GM12878 (cell line): ENCODE data around the gene NEO1. TPM values are rescaled to one million over a fixed set of nuclear protein-coding genes. Genes with fewer than 3 reads are reported as not detected.

ENCODE experiments used
- ATAC-seq: fragments of 200-7000 bp; cut with Tn5 transposase; 3 replicates; pipeline ENCODE4 v1.9.1; 2020; ENCODE audit warnings: mild to moderate bottlenecking, moderate library complexity
- BruUV-seq: library from RNA; stranded (reverse); fragments of 400-500 nt; replicated peaks from 2 replicates; lab custom pipeline; 2021; lab: Mats Ljungman, UMichigan
- CTCF ChIA-PET: fragments of 300-600 bp; sonication (Branson Sonifier 250); formaldehyde crosslinking; extraction: SDS; loops from one replicate; lab custom pipeline; 2021; ENCODE audit warnings: inconsistent platforms; lab: Yijun Ruan, JAX
- POLR2A ChIA-PET: fragments of 350-600 bp; formaldehyde crosslinking; extraction: SDS; loops from one replicate; lab custom pipeline; 2021; ENCODE audit warnings: inconsistent platforms; lab: Charles Lee
- RAD21 ChIA-PET: fragments of 300-600 bp; sonication (Branson Sonifier 250); formaldehyde crosslinking; loops from one replicate; lab custom pipeline; 2023; ENCODE audit warnings: antibody characterized with exemption; ENCODE audit not compliant: unreplicated experiment; lab: Charles Lee
- SMC1A ChIA-PET: fragments of 300-600 bp; sonication (Branson Sonifier 250); formaldehyde crosslinking; loops from one replicate; lab custom pipeline; 2023; ENCODE audit not compliant: unreplicated experiment, uncharacterized antibody; lab: Charles Lee
- DNase-seq: peaks from one replicate; pipeline ENCODE4 v3.0.0-alpha.2; 2011; ENCODE audit warnings: low read depth, low spot score
- FAIRE-seq: peaks from 3 replicates; lab custom pipeline; 2011; peaks lifted over from hg19 to GRCh38; lab: Jason Lieb, UNC
- H2AFZ ChIP-seq: 2 replicates; pipeline ENCODE4 v1.6.0; 2011; ENCODE audit warnings: low read depth, low read length, control low read depth; ENCODE audit not compliant: control insufficient read depth
- H3K27ac ChIP-seq: 2 replicates; pipeline ENCODE4 v1.5.1; 2011; ENCODE audit warnings: control low read depth; ENCODE audit not compliant: control insufficient read depth, insufficient read depth
- H3K27me3 ChIP-seq, 2 experiments: replicated peaks in 1 of 2; 2 replicates each; pipeline versions ENCODE4 v1.6.0 to v1.6.1; 2011; ENCODE audit warnings: low read length in 1 of 2; ENCODE audit not compliant: control insufficient read depth in 2 of 2, insufficient read depth in 2 of 2
- H3K36me3 ChIP-seq, 2 experiments: 2 replicates each; pipeline ENCODE4 v1.5.1; 2011; ENCODE audit warnings: low read length in 1 of 2; ENCODE audit not compliant: control insufficient read depth in 2 of 2, insufficient read depth in 2 of 2
- H3K4me1 ChIP-seq: 2 replicates; pipeline ENCODE4 v1.6.1; 2011; ENCODE audit warnings: mild to moderate bottlenecking, low read length, moderate library complexity, mixed read lengths; ENCODE audit not compliant: control insufficient read depth, insufficient read depth
- H3K4me2 ChIP-seq: 2 replicates; pipeline ENCODE4 v1.6.0; 2011; ENCODE audit warnings: control low read depth; ENCODE audit not compliant: control insufficient read depth, insufficient read depth
- H3K4me3 ChIP-seq: fragments of 200-600 bp; sonication (generic); 2 replicates; pipeline ENCODE4 v1.5.1; 2016
- H3K79me2 ChIP-seq: 2 replicates; pipeline ENCODE4 v1.6.0; 2011; ENCODE audit warnings: low read length; ENCODE audit not compliant: control insufficient read depth, insufficient read depth
- H3K9ac ChIP-seq: 2 replicates; pipeline ENCODE4 v1.8.0; 2011; ENCODE audit warnings: low read length, control low read depth, mixed read lengths; ENCODE audit not compliant: control insufficient read depth, insufficient read depth
- H3K9me3 ChIP-seq: replicated peaks from 3 replicates; pipeline ENCODE4 v1.5.1; 2011; ENCODE audit warnings: mild to moderate bottlenecking, low read length; ENCODE audit not compliant: control insufficient read depth, insufficient read depth
- H4K20me1 ChIP-seq: 2 replicates; pipeline ENCODE4 v1.6.0; 2011; ENCODE audit not compliant: control insufficient read depth, insufficient read depth
- ASH2L ChIP-seq: fragments of 300-600, 200-600 bp; sonication (generic); IDR thresholded peaks from 2 replicates; pipeline ENCODE4 v1.6.1; 2017; ENCODE audit warnings: low read depth, mild to moderate bottlenecking, borderline replicate concordance
- ATF2 ChIP-seq: IDR thresholded peaks from 2 replicates; pipeline ENCODE4 v1.6.1; 2012; ENCODE audit warnings: low read length, inconsistent platforms
- BCLAF1 ChIP-seq: fragments of 450-650 bp; IDR thresholded peaks from 2 replicates; pipeline ENCODE4 v1.6.1; 2017; ENCODE audit warnings: antibody characterized with exemption, mild to moderate bottlenecking, moderate library complexity
- CEBPB ChIP-seq, 2 experiments: fragments of 150-350 bp in 1 of 2; IDR thresholded peaks; 2 replicates each; pipeline ENCODE4 v1.6.1; 2012 to 2014; ENCODE audit warnings: low read depth in 2 of 2, low read length in 2 of 2, borderline replicate concordance in 1 of 2, inconsistent platforms in 1 of 2
- EED ChIP-seq: sonication (generic); IDR thresholded peaks from 2 replicates; pipeline ENCODE4 v1.6.1; 2016; ENCODE audit warnings: antibody characterized with exemption, low read depth
- JUNB ChIP-seq: IDR thresholded peaks from 2 replicates; pipeline ENCODE4 v1.6.1; 2016; ENCODE audit warnings: antibody characterized with exemption, mild to moderate bottlenecking
- NFYA ChIP-seq: IDR thresholded peaks from 2 replicates; pipeline ENCODE4 v1.6.1; 2011; ENCODE audit warnings: low read depth, mild to moderate bottlenecking, low read length, improper control_type of control experiment, borderline replicate concordance
- SMC3 ChIP-seq: IDR thresholded peaks from 2 replicates; pipeline ENCODE4 v1.6.1; 2011; ENCODE audit warnings: low read length, improper control_type of control experiment, borderline replicate concordance
- SPI1 ChIP-seq: IDR thresholded peaks from 2 replicates; pipeline ENCODE4 v1.6.1; 2011; ENCODE audit warnings: low read depth, mild to moderate bottlenecking, low read length, moderate library complexity, borderline replicate concordance; ENCODE audit not compliant: insufficient read depth
- ZNF217 ChIP-seq: fragments of 450-650 bp; IDR thresholded peaks from 2 replicates; pipeline ENCODE4 v1.6.1; 2017; ENCODE audit warnings: antibody characterized with exemption, mild to moderate bottlenecking
- ZSCAN29 ChIP-seq: fragments of 450-650 bp; IDR thresholded peaks from 2 replicates; pipeline ENCODE4 v1.6.1; 2017; ENCODE audit warnings: mild to moderate bottlenecking, moderate library complexity
- WGBS: methylation state at CpG from one replicate; pipeline ENCODE4 v1.1.6; 2016; ENCODE audit warnings: low lambda C conversion rate; ENCODE audit not compliant: insufficient replicate concordance, insufficient coverage; ENCODE audit errors: missing lambda C conversion rate; 5-methylcytosine and 5-hydroxymethylcytosine counted together
- in situ Hi-C: fragments of 300-500 bp; cut with MboI; formaldehyde crosslinking; loops from 9 replicates; pipeline ENCODE4 v1.14.3; 2018; ENCODE audit warnings: mixed read lengths
- intact Hi-C: fragments of 100-400 bp; cut with micrococcal nuclease; formaldehyde crosslinking; loops from one replicate; pipeline ENCODE4 v1.14.2; 2022; ENCODE audit not compliant: unreplicated experiment
- polyA plus RNA-seq, 11 experiments: library from polyadenylated mRNA; depleted of rRNA in 4 of 11; unstranded in 6 of 11; stranded (reverse) in 5 of 11; fragments of >200 nt; fragmentation: Nextera tagmentation in 4 of 11; fragmentation: Illumina TruSeq in 1 of 11; extraction: Ambion mirVana in 4 of 11; extraction: Trizol in 1 of 11; gene quantifications; 1 replicate in 1 of 11; 2 replicates in 10 of 11; pipeline versions ENCODE4 v1.2.1 to v1.2.3, GENCODE V29; 2011 to 2016; ENCODE audit warnings: inconsistent platforms in 2 of 11, missing spikeins in 2 of 11, low read depth in 1 of 11
- total RNA-seq, 4 experiments: library from RNA; depleted of rRNA in 3 of 4; stranded (reverse); fragments of >200 nt in 3 of 4; fragmentation: Illumina TruSeq in 1 of 4; extraction: Trizol in 1 of 4; gene quantifications; 2 replicates each; pipeline versions ENCODE4 v1.2.1 to v1.2.3, GENCODE V29; 2013 to 2021
- TF ChIP-seq, protein P1 (sequence below): fragments of 450-650 bp; formaldehyde crosslinking; IDR thresholded peaks from 2 replicates; pipeline ENCODE4 v1.4.0; 2022; ENCODE audit warnings: mild to moderate bottlenecking, moderate library complexity
- TF ChIP-seq, protein P2 (sequence below): fragments of 450-650 bp; IDR thresholded peaks from 2 replicates; pipeline ENCODE4 v1.6.1; 2017; ENCODE audit warnings: mild to moderate bottlenecking

NEO1 gene
- total and polyA plus RNA-seq, 10 of the 15 experiments (the other 5 are each of a cell fraction or from before 2014, with no cell fraction given) = 0.03 to 2.0 (median 0.32) TPM

GRCh38 chr15:73273181-73274002, 221.1 kb downstream of the NEO1 start:
- WGBS = 21% methylated on average over 5 of the region's 5 CpGs
- H3K36me3 ChIP-seq = no peaks in the 10 kb centered on the region
- no peaks in the 10 kb centered on the region for H3K79me2 ChIP-seq
- H3K4me3 ChIP-seq = no peak overlapping the region
- no peaks in the 10 kb centered on the region for H3K9me3 ChIP-seq
- DNase-seq = no peak
- no peak overlapping the region for H3K9ac ChIP-seq
- no peaks in the 10 kb centered on the region for H4K20me1 ChIP-seq
- ATAC-seq = peak; percentile 96
- H3K27me3 ChIP-seq = no peaks in the 10 kb centered on the region
- peak; percentile 80 for FAIRE-seq
- intact Hi-C loops = loop anchor here (1.0 kb wide), 1 partner anchor 32 kb away; no protein-coding TSS in a partner anchor
- no TSS peak for BruUV-seq
- in situ Hi-C loops = no loop called here
- H2AFZ ChIP-seq = no peak overlapping the region
- H3K27ac ChIP-seq = no peak overlapping the region
- ChIA-PET CTCF (interaction anchor here (0.6 to 8.5 kb wide), 13 partner anchors 9 to 673 kb away, joined by 3 to 78 read pairs (median 5); no protein-coding TSS in a partner anchor), SMC1A (interaction anchor here (1.7 to 3.0 kb wide), 4 partner anchors 10 to 551 kb away, joined by 5 to 27 read pairs (median 6); no protein-coding TSS in a partner anchor), RAD21 (interaction anchor here (1.1 to 3.8 kb wide), 3 partner anchors 31 to 551 kb away, joined by 3 to 29 read pairs (median 5); no protein-coding TSS in a partner anchor), POLR2A (no interaction called here)
- no peak overlapping the region for H3K4me2 ChIP-seq
- no peaks in the 10 kb centered on the region for H3K4me1 ChIP-seq
- TF ChIP-seq SPI1 = no peak
- TF ChIP-seq, protein P1, sequence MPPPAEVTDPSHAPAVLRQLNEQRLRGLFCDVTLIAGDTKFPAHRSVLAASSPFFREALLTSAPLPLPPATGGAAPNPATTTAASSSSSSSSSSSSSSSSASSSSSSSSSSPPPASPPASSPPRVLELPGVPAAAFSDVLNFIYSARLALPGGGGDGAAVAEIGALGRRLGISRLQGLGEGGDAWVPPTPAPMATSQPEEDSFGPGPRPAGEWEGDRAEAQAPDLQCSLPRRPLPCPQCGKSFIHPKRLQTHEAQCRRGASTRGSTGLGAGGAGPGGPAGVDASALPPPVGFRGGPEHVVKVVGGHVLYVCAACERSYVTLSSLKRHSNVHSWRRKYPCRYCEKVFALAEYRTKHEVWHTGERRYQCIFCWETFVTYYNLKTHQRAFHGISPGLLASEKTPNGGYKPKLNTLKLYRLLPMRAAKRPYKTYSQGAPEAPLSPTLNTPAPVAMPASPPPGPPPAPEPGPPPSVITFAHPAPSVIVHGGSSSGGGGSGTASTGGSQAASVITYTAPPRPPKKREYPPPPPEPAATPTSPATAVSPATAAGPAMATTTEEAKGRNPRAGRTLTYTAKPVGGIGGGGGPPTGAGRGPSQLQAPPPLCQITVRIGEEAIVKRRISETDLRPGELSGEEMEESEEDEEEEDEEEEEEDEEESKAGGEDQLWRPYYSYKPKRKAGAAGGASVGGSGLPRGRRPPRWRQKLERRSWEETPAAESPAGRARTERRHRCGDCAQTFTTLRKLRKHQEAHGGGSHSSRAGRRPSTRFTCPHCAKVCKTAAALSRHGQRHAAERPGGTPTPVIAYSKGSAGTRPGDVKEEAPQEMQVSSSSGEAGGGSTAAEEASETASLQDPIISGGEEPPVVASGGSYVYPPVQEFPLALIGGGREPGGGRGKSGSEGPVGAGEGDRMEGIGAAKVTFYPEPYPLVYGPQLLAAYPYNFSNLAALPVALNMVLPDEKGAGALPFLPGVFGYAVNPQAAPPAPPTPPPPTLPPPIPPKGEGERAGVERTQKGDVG (CRISPR knock-in tag) = no peak
- TF ChIP-seq ASH2L = no peak
- TF ChIP-seq EED = no peak
- TF ChIP-seq SMC3 = peak; percentile 76
- TF ChIP-seq NFYA = no peak
- TF ChIP-seq ZSCAN29 = no peak
- TF ChIP-seq JUNB = no peak
- TF ChIP-seq ZNF217 = no peak
- TF ChIP-seq, protein P2, sequence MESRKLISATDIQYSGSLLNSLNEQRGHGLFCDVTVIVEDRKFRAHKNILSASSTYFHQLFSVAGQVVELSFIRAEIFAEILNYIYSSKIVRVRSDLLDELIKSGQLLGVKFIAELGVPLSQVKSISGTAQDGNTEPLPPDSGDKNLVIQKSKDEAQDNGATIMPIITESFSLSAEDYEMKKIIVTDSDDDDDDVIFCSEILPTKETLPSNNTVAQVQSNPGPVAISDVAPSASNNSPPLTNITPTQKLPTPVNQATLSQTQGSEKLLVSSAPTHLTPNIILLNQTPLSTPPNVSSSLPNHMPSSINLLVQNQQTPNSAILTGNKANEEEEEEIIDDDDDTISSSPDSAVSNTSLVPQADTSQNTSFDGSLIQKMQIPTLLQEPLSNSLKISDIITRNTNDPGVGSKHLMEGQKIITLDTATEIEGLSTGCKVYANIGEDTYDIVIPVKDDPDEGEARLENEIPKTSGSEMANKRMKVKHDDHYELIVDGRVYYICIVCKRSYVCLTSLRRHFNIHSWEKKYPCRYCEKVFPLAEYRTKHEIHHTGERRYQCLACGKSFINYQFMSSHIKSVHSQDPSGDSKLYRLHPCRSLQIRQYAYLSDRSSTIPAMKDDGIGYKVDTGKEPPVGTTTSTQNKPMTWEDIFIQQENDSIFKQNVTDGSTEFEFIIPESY = no peak
- TF ChIP-seq CEBPB (IDR thresholded peaks at IDR 0.05; ENCODE audit: borderline replicate concordance in 1 of 2, low read depth in 2 of 2, low read length in 2 of 2) = no peak
- TF ChIP-seq ATF2 = no peak
- TF ChIP-seq BCLAF1 = no peak
